Chondrocyte (in vitro differentiated cells): ENCODE results near the gene FAAP24. TPM values are rescaled to one million over a fixed set of nuclear protein-coding genes. Genes with fewer than 3 reads are reported as not detected.
"Not testable (repeated sequence)": the region's sequence is repeated elsewhere in the genome, so short reads cannot be mapped to it uniquely, and the experiment has no call there.

ENCODE experiments used
- DNase-seq: peaks from one replicate; pipeline ENCODE4 v3.0.0; 2021; ENCODE audit warnings: mixed read lengths, low spot score
- H3K27ac Mint-ChIP-seq: one replicate; pipeline ENCODE4 v1.8.0; 2021; ENCODE audit warnings: mild to moderate bottlenecking, moderate library complexity, mixed read lengths; ENCODE audit not compliant: unreplicated experiment
- H3K27me3 Mint-ChIP-seq: 2 replicates; pipeline ENCODE4 v1.8.0; 2021; ENCODE audit warnings: low read depth, mixed read lengths
- H3K36me3 Mint-ChIP-seq: 2 replicates; pipeline ENCODE4 v1.8.0; 2021; ENCODE audit warnings: low read depth, mixed read lengths
- H3K4me1 Mint-ChIP-seq: 2 replicates; pipeline ENCODE4 v1.8.0; 2021; ENCODE audit warnings: low read depth, mild to moderate bottlenecking, mixed read lengths
- H3K4me3 Mint-ChIP-seq: one replicate; pipeline ENCODE4 v1.8.0; 2021; ENCODE audit warnings: mild to moderate bottlenecking, moderate library complexity, mixed read lengths; ENCODE audit not compliant: unreplicated experiment
- H3K9me3 Mint-ChIP-seq: 2 replicates; pipeline ENCODE4 v1.8.0; 2021; ENCODE audit warnings: low read depth, mixed read lengths
- total RNA-seq: library from RNA; stranded (reverse); gene quantifications from 3 replicates; pipeline ENCODE4 v1.2.1, GENCODE V29; 2021
- TF ChIP-seq, protein P1 (sequence below): fragments of 200-600 bp; sonication (generic); IDR thresholded peaks from 2 replicates; pipeline ENCODE4 v1.5.0; 2021; ENCODE audit warnings: antibody characterized with exemption, mild to moderate bottlenecking, moderate library complexity

FAAP24 gene
- total RNA-seq, 1 donor from 2014 or later: 3.2 TPM

DNA sequence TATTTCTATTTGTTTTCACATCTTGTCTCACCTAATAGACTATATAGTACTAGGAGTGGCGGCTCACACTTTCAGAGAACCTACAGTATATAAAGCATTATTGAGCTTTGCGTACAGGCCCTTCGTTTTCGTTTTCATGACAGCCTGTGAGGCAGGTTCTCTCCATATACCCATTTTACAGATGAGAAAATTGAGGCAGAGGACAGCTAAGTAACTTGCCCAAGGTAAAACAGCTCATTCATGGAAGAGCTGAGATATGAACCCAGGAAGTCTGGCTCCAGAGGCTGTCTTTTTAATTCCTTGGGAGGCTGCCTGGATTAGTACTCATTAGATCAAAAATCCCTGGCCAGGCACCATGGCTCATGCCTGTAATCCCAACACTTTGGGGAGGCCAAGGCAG lies 28.9 kb downstream of the FAAP24 start:
- H3K4me3 Mint-ChIP-seq: no peak overlapping the region

DNA sequence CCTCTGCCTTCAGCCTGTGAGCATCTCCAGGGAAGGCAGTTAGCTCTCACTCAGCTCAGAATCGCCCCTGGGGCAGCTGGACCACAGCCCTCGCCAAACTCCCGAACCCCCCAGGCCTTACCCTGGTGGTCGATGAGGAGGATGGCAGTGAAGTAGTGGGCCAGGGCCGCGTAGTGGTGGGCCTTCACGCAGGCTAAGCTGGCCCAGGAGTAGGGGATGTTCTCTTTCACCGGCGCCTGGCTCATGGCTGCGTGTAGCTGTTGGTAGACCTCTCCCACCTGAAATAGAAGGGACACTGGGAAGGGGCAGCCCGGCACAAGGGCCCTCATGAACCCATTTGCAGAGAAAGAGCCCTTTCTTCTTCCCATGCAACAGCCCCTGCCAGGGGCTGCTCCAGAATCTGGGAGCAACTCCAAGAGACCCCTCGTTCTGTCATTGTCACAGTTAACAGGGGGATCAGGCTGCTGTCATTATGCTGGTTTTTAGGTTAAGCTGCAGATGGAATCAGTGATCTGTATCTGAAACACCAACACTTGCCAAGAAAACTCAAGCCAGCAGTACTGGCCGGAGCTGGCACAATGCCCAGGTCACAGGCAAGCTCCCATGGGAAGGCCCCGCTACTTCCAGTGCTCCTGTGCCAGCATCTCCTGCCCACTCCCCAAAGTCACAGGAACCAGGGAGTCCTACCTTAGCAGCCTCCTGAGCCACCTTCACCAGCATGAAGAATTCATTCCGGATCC lies 30.3 kb downstream of the FAAP24 start:
- not testable (repeated sequence) for H3K4me1 Mint-ChIP-seq, DNase-seq, H3K4me3 Mint-ChIP-seq, H3K27ac Mint-ChIP-seq, H3K9me3 Mint-ChIP-seq, H3K27me3 Mint-ChIP-seq
- peaks cover 14% of the 10 kb centered on the region for H3K36me3 Mint-ChIP-seq

More for the DNA sequence above, 28.9 kb downstream of the FAAP24 start:
- DNase-seq: no peak
- TF ChIP-seq, protein P1, sequence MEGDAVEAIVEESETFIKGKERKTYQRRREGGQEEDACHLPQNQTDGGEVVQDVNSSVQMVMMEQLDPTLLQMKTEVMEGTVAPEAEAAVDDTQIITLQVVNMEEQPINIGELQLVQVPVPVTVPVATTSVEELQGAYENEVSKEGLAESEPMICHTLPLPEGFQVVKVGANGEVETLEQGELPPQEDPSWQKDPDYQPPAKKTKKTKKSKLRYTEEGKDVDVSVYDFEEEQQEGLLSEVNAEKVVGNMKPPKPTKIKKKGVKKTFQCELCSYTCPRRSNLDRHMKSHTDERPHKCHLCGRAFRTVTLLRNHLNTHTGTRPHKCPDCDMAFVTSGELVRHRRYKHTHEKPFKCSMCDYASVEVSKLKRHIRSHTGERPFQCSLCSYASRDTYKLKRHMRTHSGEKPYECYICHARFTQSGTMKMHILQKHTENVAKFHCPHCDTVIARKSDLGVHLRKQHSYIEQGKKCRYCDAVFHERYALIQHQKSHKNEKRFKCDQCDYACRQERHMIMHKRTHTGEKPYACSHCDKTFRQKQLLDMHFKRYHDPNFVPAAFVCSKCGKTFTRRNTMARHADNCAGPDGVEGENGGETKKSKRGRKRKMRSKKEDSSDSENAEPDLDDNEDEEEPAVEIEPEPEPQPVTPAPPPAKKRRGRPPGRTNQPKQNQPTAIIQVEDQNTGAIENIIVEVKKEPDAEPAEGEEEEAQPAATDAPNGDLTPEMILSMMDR: no peak
- H3K36me3 Mint-ChIP-seq: peaks cover 14% of the 10 kb centered on the region
- no peaks in the 10 kb centered on the region for H3K27me3 Mint-ChIP-seq
- no peak overlapping the region for H3K27ac Mint-ChIP-seq
- H3K4me1 Mint-ChIP-seq: no peaks in the 10 kb centered on the region
- no peaks in the 10 kb centered on the region for H3K9me3 Mint-ChIP-seq

DNA sequence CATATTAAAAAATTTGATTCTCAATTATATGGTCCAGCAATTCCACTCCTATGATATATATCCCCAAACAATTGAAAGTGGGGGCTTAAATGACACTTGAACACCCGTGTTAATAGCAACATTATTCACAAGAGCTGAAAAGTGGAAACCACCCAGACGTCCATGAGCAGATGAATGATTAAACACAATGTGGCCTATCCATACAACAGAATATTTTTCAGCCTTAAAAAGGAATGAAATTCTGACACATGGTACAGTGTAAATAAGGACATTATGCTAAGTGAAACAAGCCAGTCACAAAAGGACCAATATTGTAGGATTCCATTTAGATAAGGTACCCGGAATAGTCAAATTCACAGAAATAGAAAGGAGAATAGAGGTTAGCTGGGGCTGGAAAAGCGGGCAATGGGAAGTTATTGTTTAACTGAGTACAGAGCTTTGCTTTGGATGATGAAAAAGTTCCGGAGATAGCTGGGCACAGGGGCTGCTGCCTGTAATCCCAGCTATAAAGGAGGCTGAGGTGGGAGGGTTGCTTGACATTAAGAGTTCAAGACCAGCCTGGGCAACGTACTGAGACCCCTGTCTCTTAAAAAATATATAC lies 31.5 kb downstream of the FAAP24 start:
- H3K27me3 Mint-ChIP-seq, H3K27ac Mint-ChIP-seq, DNase-seq, H3K4me1 Mint-ChIP-seq, H3K9me3 Mint-ChIP-seq, H3K4me3 Mint-ChIP-seq: not testable (repeated sequence)
- H3K36me3 Mint-ChIP-seq: peaks cover 11% of the 10 kb centered on the region

DNA sequence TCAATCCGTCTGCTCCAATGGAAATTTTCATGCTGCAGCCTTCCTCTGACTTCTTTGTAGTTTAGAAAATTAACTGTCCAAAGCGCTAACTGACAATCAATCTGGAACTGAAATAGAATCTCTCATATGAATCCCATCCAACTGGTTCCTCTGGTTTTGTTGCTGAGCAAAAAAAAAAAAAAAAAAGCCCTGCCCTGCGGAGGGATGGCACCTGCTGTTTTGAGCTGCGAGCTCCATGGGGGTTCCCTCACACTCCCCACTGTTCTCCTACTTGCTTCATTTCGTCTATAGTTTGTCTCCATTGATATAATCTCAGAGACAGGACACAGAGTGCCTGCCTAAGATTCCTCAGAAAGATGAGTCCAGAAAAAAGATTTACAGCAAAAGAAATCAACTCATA lies 33.4 kb downstream of the FAAP24 start:
- H3K9me3 Mint-ChIP-seq: no peaks in the 10 kb centered on the region
- TF ChIP-seq, protein P1: no peak
- H3K27ac Mint-ChIP-seq: no peak overlapping the region
- DNase-seq: no peak
- H3K36me3 Mint-ChIP-seq: peaks cover 10% of the 10 kb centered on the region
- no peaks in the 10 kb centered on the region for H3K4me1 Mint-ChIP-seq
- H3K27me3 Mint-ChIP-seq: no peaks in the 10 kb centered on the region
- H3K4me3 Mint-ChIP-seq: no peak overlapping the region

DNA sequence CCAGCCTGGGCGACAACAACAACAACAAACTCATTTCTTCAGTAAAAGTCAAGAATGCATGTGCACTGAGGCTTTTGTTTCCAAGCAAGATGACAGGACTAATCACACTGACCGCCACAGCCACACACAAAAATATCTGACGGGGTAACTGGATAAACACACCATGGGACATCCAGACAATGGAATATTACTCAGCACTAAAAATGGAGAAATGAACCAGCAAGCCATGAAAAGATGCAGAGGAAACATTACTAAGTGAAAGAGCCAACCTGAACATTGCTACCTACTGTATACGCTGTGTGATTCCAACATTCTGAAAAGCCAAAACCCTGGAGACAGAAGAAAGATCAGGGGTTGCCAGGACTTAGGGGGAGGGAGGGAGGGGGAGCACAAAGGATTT lies 36.7 kb downstream of the FAAP24 start:
- Mint-ChIP-seq H3K27me3 (no peaks in the 10 kb centered on the region), H3K9me3 (no peaks in the 10 kb centered on the region), H3K36me3 (peaks cover 14% of the 10 kb centered on the region), H3K4me1 (no peaks in the 10 kb centered on the region), H3K4me3 (no peak overlapping the region), H3K27ac (no peak overlapping the region)
- TF ChIP-seq, protein P1: no peak
- DNase-seq: no peak

DNA sequence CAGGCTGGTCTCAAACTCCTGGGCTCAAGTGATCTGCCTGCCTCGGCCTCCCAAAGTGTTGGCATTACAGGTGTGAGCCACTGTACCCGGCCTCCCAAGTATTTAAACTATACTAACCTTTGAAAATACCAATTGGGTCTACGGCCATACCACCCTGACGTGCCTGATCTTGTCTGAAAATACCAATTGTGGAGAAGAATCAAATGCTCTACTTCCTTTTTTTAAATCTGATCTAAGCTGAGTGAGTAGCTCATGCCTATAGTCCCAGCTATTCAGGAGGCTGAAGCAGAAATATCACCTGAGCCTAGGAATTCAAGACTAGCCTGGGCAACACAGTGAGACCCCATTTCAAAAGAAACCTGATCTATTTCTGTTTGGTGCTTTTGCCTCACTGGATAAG lies 38.8 kb downstream of the FAAP24 start:
- DNase-seq, H3K36me3 Mint-ChIP-seq, H3K4me3 Mint-ChIP-seq, H3K4me1 Mint-ChIP-seq, H3K27me3 Mint-ChIP-seq, H3K27ac Mint-ChIP-seq, H3K9me3 Mint-ChIP-seq: not testable (repeated sequence)
